SK-N-SH (cell line): Measurements from ENCODE around the gene PSIP1. TPM values are rescaled to one million over a fixed set of nuclear protein-coding genes. Genes with fewer than 3 reads are reported as not detected.

Experiments
- CTCF ChIA-PET: fragments of 300-600, 350-600 bp; formaldehyde crosslinking; extraction: SDS; loops from one replicate; lab custom pipeline; 2021; lab: Yijun Ruan, JAX
- POLR2A ChIA-PET: fragments of 350-600 bp; sonication (Branson Sonifier 250); formaldehyde crosslinking; extraction: SDS; loops from one replicate; lab custom pipeline; 2020; ENCODE audit warnings: antibody characterized with exemption, inconsistent platforms; lab: Yijun Ruan, JAX
- DNase-seq: peaks from one replicate; pipeline ENCODE4 v3.0.0; 2012
- H2AFZ ChIP-seq: fragments of 200-600 bp; sonication (generic); 2 replicates; pipeline ENCODE4 v1.8.1; 2016; ENCODE audit warnings: antibody characterized with exemption, mild to moderate bottlenecking, low read depth
- H3F3A ChIP-seq: fragments of 200-600 bp; sonication (generic); replicated peaks from 2 replicates; pipeline ENCODE3; 2016; ENCODE audit warnings: antibody characterized with exemption, mild to moderate bottlenecking; ENCODE audit not compliant: insufficient read depth
- H3K27ac ChIP-seq, 2 experiments: fragments of 200-500 bp in 1 of 2; fragments of 200-600 bp in 1 of 2; sonication (Bioruptor generic) in 1 of 2; sonication (generic), shearing (Covaris generic) in 1 of 2; 2 replicates each; pipeline versions ENCODE4 v1.5.1 to v1.6.1; 2014 to 2016; ENCODE audit warnings: low read depth in 2 of 2, inconsistent platforms in 1 of 2, low read length in 1 of 2, mild to moderate bottlenecking in 1 of 2, mixed read lengths in 1 of 2
- H3K27me3 ChIP-seq: fragments of 200-600 bp; sonication (generic), shearing (Covaris generic); 2 replicates; pipeline ENCODE4 v1.6.1; 2016; ENCODE audit warnings: mixed run types; ENCODE audit not compliant: insufficient read depth
- H3K36me3 ChIP-seq, 2 experiments: fragments of 200-500 bp in 1 of 2; fragments of 200-600 bp in 1 of 2; sonication (Bioruptor generic) in 1 of 2; sonication (generic) in 1 of 2; replicated peaks in 1 of 2; 2 replicates each; pipeline versions ENCODE3 to v1.5.1; 2014 to 2016; ENCODE audit warnings: low read length in 1 of 2, mild to moderate bottlenecking in 1 of 2; ENCODE audit not compliant: insufficient read depth in 2 of 2, control insufficient read depth in 1 of 2
- H3K4me1 ChIP-seq, 2 experiments: fragments of 200-500 bp in 1 of 2; fragments of 200-600 bp in 1 of 2; sonication (Bioruptor generic) in 1 of 2; sonication (generic), shearing (Covaris generic) in 1 of 2; 2 replicates each; pipeline versions ENCODE4 v1.5.1 to v1.6.1; 2014 to 2016; ENCODE audit warnings: low read depth in 1 of 2, low read length in 1 of 2, mixed run types in 1 of 2; ENCODE audit not compliant: insufficient read depth in 2 of 2, control insufficient read depth in 1 of 2
- H3K4me2 ChIP-seq: fragments of 200-600 bp; sonication (generic), shearing (Covaris generic); 2 replicates; pipeline ENCODE4 v1.6.1; 2017; ENCODE audit warnings: mixed run types
- H3K4me3 ChIP-seq, 2 experiments: fragments of 200-500 bp in 1 of 2; fragments of 200-600 bp in 1 of 2; sonication (Bioruptor generic) in 1 of 2; sonication (generic), shearing (Covaris generic) in 1 of 2; 2 replicates each; pipeline versions ENCODE4 v1.5.1 to v1.8.1; 2014 to 2016; ENCODE audit warnings: low read depth in 2 of 2, inconsistent platforms in 1 of 2, low read length in 1 of 2, mild to moderate bottlenecking in 1 of 2, mixed read lengths in 1 of 2, moderate library complexity in 1 of 2
- H3K79me2 ChIP-seq: fragments of 200-600 bp; sonication (generic); 2 replicates; pipeline ENCODE4 v1.8.1; 2017; ENCODE audit warnings: mild to moderate bottlenecking; ENCODE audit not compliant: insufficient read depth
- H3K9ac ChIP-seq: fragments of 200-600 bp; sonication (generic); 2 replicates; pipeline ENCODE4 v1.6.1; 2017; ENCODE audit warnings: mixed run types
- H3K9me2 ChIP-seq: fragments of 200-600 bp; sonication (generic); 2 replicates; pipeline ENCODE4 v1.6.1; 2017; ENCODE audit warnings: mixed run types
- H3K9me3 ChIP-seq: fragments of 200-600 bp; sonication (generic); 2 replicates; pipeline ENCODE4 v1.6.1; 2017; ENCODE audit warnings: mixed run types, mild to moderate bottlenecking, moderate library complexity
- H4K20me1 ChIP-seq: fragments of 200-600 bp; sonication (generic); 2 replicates; pipeline ENCODE4 v1.6.1; 2017; ENCODE audit warnings: mild to moderate bottlenecking, mixed run types; ENCODE audit not compliant: insufficient read depth
- CHD2 ChIP-seq: fragments of 150-350 bp; IDR thresholded peaks from 2 replicates; pipeline ENCODE4 v1.6.1; 2018; ENCODE audit warnings: low read length; ENCODE audit not compliant: partially characterized antibody
- ELF1 ChIP-seq: IDR thresholded peaks from 2 replicates; pipeline ENCODE4 v1.4.0; 2012
- EZH2phosphoT487 ChIP-seq: fragments of 200-600 bp; sonication (generic); IDR thresholded peaks from 2 replicates; pipeline ENCODE4 v1.6.1; 2017; ENCODE audit warnings: low read depth, mixed run types, mild to moderate bottlenecking, antibody characterized with exemption, moderate library complexity, borderline replicate concordance
- FOSL2 ChIP-seq: IDR thresholded peaks from 2 replicates; pipeline ENCODE4 v1.4.0; 2012; ENCODE audit warnings: low read depth, mild to moderate bottlenecking, moderate library complexity, borderline replicate concordance
- GABPA ChIP-seq: IDR thresholded peaks from 2 replicates; pipeline ENCODE4 v1.4.0; 2012; ENCODE audit warnings: low read depth, mild to moderate bottlenecking
- IRF3 ChIP-seq: fragments of 150-350 bp; IDR thresholded peaks from 2 replicates; pipeline ENCODE4 v1.6.1; 2016; ENCODE audit warnings: mild to moderate bottlenecking, low read depth, low read length
- MAX ChIP-seq: IDR thresholded peaks from 2 replicates; pipeline ENCODE4 v1.4.0; 2012; ENCODE audit warnings: low read depth
- MXI1 ChIP-seq: IDR thresholded peaks from 2 replicates; pipeline ENCODE4 v1.6.1; 2012; ENCODE audit warnings: mild to moderate bottlenecking, low read depth, low read length, improper control_type of control experiment
- NFIC ChIP-seq: IDR thresholded peaks from 2 replicates; pipeline ENCODE4 v1.4.0; 2012; ENCODE audit warnings: borderline replicate concordance
- NRF1 ChIP-seq: IDR thresholded peaks from 2 replicates; pipeline ENCODE4 v1.6.1; 2012; ENCODE audit warnings: low read depth, mild to moderate bottlenecking, low read length
- PBX3 ChIP-seq: IDR thresholded peaks from 2 replicates; pipeline ENCODE4; 2012
- POLR2AphosphoS5 ChIP-seq: IDR thresholded peaks from 2 replicates; pipeline ENCODE4 v1.6.1; 2012; ENCODE audit warnings: low read depth, low read length
- RAD21 ChIP-seq: IDR thresholded peaks from 2 replicates; pipeline ENCODE4 v1.6.1; 2012; ENCODE audit warnings: mild to moderate bottlenecking, low read length
- RCOR1 ChIP-seq: fragments of 150-350 bp; IDR thresholded peaks from 2 replicates; pipeline ENCODE4 v1.6.1; 2017; ENCODE audit warnings: antibody characterized with exemption, low read length
- RXRA ChIP-seq: IDR thresholded peaks from 2 replicates; pipeline ENCODE4 v1.4.0; 2012; ENCODE audit warnings: low read depth, mild to moderate bottlenecking, borderline replicate concordance
- SIN3A ChIP-seq: IDR thresholded peaks from 2 replicates; pipeline ENCODE4 v1.6.1; 2012; ENCODE audit warnings: low read depth, mild to moderate bottlenecking, low read length, moderate library complexity, borderline replicate concordance
- SMC3 ChIP-seq: IDR thresholded peaks from 2 replicates; pipeline ENCODE4 v1.6.1; 2012; ENCODE audit warnings: low read depth, low read length, improper control_type of control experiment
- TCF12 ChIP-seq: IDR thresholded peaks from 2 replicates; pipeline ENCODE4 v1.4.0; 2012
- USF1 ChIP-seq: IDR thresholded peaks from 2 replicates; pipeline ENCODE4 v1.4.0; 2012; ENCODE audit warnings: low read depth, borderline replicate concordance
- USF2 ChIP-seq: fragments of 150-350 bp; IDR thresholded peaks from 2 replicates; pipeline ENCODE4 v1.6.1; 2017; ENCODE audit warnings: antibody characterized with exemption, low read length, low read depth, borderline replicate concordance
- WGBS: methylation state at CpG from one replicate; pipeline ENCODE4 v1.1.6; 2017; ENCODE audit warnings: low lambda C conversion rate; 5-methylcytosine and 5-hydroxymethylcytosine counted together
- polyA plus RNA-seq, 3 experiments: library from polyadenylated mRNA; depleted of rRNA; stranded (reverse); fragments of >200 nt; gene quantifications; 2 replicates each; pipeline ENCODE4 v1.2.3, GENCODE V29; 2012

PSIP1 gene
- polyA plus RNA-seq, 1 of the 3 experiments (the other 2 are of a cell fraction): 21.0 TPM

GRCh38 chr9:15438891-15439290 lies 71.9 kb downstream of the PSIP1 start:
- Histone ChIP-seq H2AFZ (no peak overlapping the region), H3K9me3 (no peaks in the 10 kb centered on the region), H3F3A (no peaks in the 10 kb centered on the region), H3K36me3 (peaks cover 36 to 70% of the 10 kb centered on the region in 2 experiments), H3K79me2 (peaks cover 76% of the 10 kb centered on the region), H3K27me3 (no peaks in the 10 kb centered on the region), H3K9me2 (no peaks in the 10 kb centered on the region), H3K4me3 (no peak overlapping the region), H3K9ac (no peak overlapping the region), H3K4me1 (no peaks in the 10 kb centered on the region), H3K4me2 (no peak overlapping the region), H3K27ac (no peak overlapping the region), H4K20me1 (no peaks in the 10 kb centered on the region; the same call in 1 of the 2 replicates)
- no peak for DNase-seq
- no peak for TF ChIP-seq MAX
- no peak for TF ChIP-seq FOSL2
- no peak for TF ChIP-seq POLR2AphosphoS5
- TF ChIP-seq NFIC: no peak
- no peak for TF ChIP-seq TCF12
- no peak for TF ChIP-seq SIN3A
- no peak for TF ChIP-seq MXI1
- TF ChIP-seq CHD2: no peak
- no peak for TF ChIP-seq USF1
- no peak for TF ChIP-seq RAD21
- TF ChIP-seq RCOR1: no peak
- no peak for TF ChIP-seq EZH2phosphoT487
- TF ChIP-seq SMC3: no peak
- no peak for TF ChIP-seq ELF1
- no peak for TF ChIP-seq IRF3
- no peak for TF ChIP-seq NRF1
- TF ChIP-seq RXRA: no peak
- no peak for TF ChIP-seq USF2
- TF ChIP-seq PBX3: no peak
- TF ChIP-seq GABPA: no peak
- ChIA-PET CTCF (no interaction called here), POLR2A (no interaction called here)
- WGBS: 97% methylated on average over 7 of the region's 7 CpGs
